NCI-H2227 (cell line): Measurements from ENCODE around the gene C1orf21.
"Not testable (repeated sequence)": the region's sequence is repeated elsewhere in the genome, so short reads cannot be mapped to it uniquely, and the experiment has no call there.

ENCODE experiments used
- DNase-seq: peaks from one replicate; lab custom pipeline; 2025; ENCODE audit not compliant: unreplicated experiment; lab: John Stamatoyannopoulos, UW

C1orf21 gene

GRCh38 chr1:184386312-184387068 is at the start of gene C1orf21:
C1orf21 (plus strand) TSS chr1:184387029; CDS start chr1:184477510, 90,481 bp downstream.
- peak; percentile 98 for DNase-seq

GRCh38 chr1:184337865-184338264 is 49.0 kb upstream of the C1orf21 start:
- not testable (repeated sequence) for DNase-seq

GRCh38 chr1:184340984-184341383 is 45.8 kb upstream of the C1orf21 start:
- DNase-seq: no peak

GRCh38 chr1:184350573-184350972 is 36.3 kb upstream of the C1orf21 start:
- DNase-seq: no peak

- DNase-seq: no peak
Observed at GRCh38 chr1:184351416-184351975, 35.3 kb upstream of the C1orf21 start.

- no peak for DNase-seq
Observed at GRCh38 chr1:184352776-184353175, 34.1 kb upstream of the C1orf21 start.

GRCh38 chr1:184354719-184355118 is 32.1 kb upstream of the C1orf21 start:
- no peak for DNase-seq

GRCh38 chr1:184356891-184357290 is 29.9 kb upstream of the C1orf21 start:
- DNase-seq: no peak

GRCh38 chr1:184358256-184358655 is 28.6 kb upstream of the C1orf21 start:
- DNase-seq: no peak

GRCh38 chr1:184359909-184360308 is 26.9 kb upstream of the C1orf21 start:
- no peak for DNase-seq

- no peak for DNase-seq
Observed at GRCh38 chr1:184362876-184363275, 24.0 kb upstream of the C1orf21 start.

- no peak for DNase-seq
Observed at GRCh38 chr1:184365699-184366098, 21.1 kb upstream of the C1orf21 start.

- peak; percentile 7 for DNase-seq
Observed at GRCh38 chr1:184366997-184367396, 19.8 kb upstream of the C1orf21 start.

GRCh38 chr1:184367427-184368038 is 19.3 kb upstream of the C1orf21 start:
- no peak for DNase-seq

- DNase-seq: no peak
Observed at GRCh38 chr1:184368354-184368753, 18.5 kb upstream of the C1orf21 start.

- DNase-seq: no peak
Observed at GRCh38 chr1:184370850-184371249, 16.0 kb upstream of the C1orf21 start.

- DNase-seq: no peak
Observed at GRCh38 chr1:184373155-184373554, 13.7 kb upstream of the C1orf21 start.

GRCh38 chr1:184376369-184376768 is 10.5 kb upstream of the C1orf21 start:
- no peak for DNase-seq

- no peak for DNase-seq
Observed at GRCh38 chr1:184379111-184379752, 7.6 kb upstream of the C1orf21 start.

GRCh38 chr1:184380468-184380867 is 6.4 kb upstream of the C1orf21 start:
- DNase-seq: no peak

- DNase-seq: no peak
Observed at GRCh38 chr1:184383772-184384323, 3.0 kb upstream of the C1orf21 start.
